GM12875 (cell line): ENCODE measurements around the gene RAI2.

Experiments used
- H3K4me3 ChIP-seq: one replicate; pipeline ENCODE4 v1.5.1; 2011; ENCODE audit warnings: low read depth, low read length, control low read depth
- TF ChIP-seq, protein P1 (sequence below): IDR thresholded peaks from 2 replicates; pipeline ENCODE4 v1.5.1; 2011; ENCODE audit warnings: low read depth, mild to moderate bottlenecking, control low read depth, inconsistent platforms, low read length, moderate library complexity, borderline replicate concordance; ENCODE audit not compliant: insufficient read depth

Gene RAI2

GRCh38 chrX:17860811-17861488, at the start of gene RAI2:
TSS of gene RAI2 (minus strand) at chrX:17861298. CDS start at chrX:17802010, 59,288 bp downstream.
- TF ChIP-seq, protein P1, sequence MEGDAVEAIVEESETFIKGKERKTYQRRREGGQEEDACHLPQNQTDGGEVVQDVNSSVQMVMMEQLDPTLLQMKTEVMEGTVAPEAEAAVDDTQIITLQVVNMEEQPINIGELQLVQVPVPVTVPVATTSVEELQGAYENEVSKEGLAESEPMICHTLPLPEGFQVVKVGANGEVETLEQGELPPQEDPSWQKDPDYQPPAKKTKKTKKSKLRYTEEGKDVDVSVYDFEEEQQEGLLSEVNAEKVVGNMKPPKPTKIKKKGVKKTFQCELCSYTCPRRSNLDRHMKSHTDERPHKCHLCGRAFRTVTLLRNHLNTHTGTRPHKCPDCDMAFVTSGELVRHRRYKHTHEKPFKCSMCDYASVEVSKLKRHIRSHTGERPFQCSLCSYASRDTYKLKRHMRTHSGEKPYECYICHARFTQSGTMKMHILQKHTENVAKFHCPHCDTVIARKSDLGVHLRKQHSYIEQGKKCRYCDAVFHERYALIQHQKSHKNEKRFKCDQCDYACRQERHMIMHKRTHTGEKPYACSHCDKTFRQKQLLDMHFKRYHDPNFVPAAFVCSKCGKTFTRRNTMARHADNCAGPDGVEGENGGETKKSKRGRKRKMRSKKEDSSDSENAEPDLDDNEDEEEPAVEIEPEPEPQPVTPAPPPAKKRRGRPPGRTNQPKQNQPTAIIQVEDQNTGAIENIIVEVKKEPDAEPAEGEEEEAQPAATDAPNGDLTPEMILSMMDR = no peak
- no peak within 1 kb of the TSS for H3K4me3 ChIP-seq

DNA sequence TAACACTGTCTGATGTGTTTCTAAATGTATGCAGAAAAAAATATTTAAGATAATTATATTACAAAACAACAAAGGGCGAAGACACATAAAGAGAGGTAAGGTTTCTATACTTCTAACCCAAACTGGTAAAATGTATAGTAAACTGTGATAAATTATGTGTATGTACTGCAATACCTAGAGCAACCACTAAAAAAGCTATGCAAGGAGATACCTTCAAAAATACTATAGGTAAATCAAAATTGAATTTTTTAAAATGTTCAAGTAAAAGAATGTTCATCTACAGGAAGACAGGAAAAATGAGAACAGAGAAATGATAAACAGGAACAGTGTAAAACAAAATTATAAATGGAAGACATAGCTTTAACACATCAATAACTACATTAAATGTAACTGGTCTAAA, 27.3 kb upstream of the RAI2 start:
- TF ChIP-seq, protein P1 = no peak
- H3K4me3 ChIP-seq = no peak overlapping the region

GRCh38 chrX:17882680-17883079, 21.6 kb upstream of the RAI2 start:
- no peak overlapping the region for H3K4me3 ChIP-seq
- TF ChIP-seq, protein P1 = no peak

GRCh38 chrX:17878028-17878670, 17.1 kb upstream of the RAI2 start:
- no peak overlapping the region for H3K4me3 ChIP-seq
- TF ChIP-seq, protein P1 = no peak

- no peak overlapping the region for H3K4me3 ChIP-seq
- TF ChIP-seq, protein P1 = no peak
Observed at GRCh38 chrX:17876135-17876534, 15.0 kb upstream of the RAI2 start.

DNA sequence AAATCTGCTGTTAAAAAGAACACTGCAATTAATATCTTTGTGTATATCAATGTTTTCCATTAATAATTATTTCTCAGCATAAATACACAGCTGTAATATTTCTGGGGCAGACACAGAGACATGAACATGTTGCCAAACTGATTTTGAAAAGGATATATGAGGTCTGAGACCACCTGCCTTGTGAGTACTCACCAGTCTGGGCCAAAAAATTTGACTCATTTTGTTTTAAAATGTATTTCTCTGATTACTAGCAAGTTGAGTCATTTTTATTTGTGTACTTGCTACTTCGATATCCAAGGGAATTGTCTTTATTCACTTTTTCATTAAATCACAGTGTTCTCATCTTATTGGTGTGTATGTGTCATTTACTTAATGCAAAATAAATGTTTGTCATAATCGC, 8.5 kb upstream of the RAI2 start:
- TF ChIP-seq, protein P1 = no peak
- no peak overlapping the region for H3K4me3 ChIP-seq

DNA sequence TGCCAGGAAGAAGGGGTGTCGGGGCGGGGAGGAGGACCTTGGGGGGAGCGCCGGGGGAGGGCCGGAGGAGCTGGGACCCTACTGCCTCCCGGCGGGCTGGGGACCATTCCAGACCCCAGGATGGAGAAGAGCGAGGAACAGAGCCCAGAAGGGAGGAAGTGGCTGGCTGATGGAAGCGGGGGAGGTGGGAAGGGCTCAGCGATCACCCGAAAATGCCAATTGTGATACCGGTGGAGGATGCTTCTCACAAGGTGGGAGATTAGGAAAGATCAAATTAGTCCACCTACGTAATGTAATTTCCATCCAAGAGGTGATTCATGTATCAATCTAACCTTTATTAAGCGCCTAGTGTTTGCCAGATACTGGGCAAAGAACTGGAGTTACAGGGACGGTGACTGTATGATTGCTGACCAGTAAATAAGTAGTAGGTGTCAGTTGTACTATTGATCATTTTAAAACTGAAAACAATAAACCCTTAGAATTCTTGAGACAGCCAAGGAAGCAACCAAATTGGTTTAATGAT, 452 bp upstream of the RAI2 start:
- no peak overlapping the region for H3K4me3 ChIP-seq
- TF ChIP-seq, protein P1 = no peak
